GM18526 (cell line): ENCODE measurements around the gene GADL1.

Experiments
- POLR2A ChIP-seq: IDR thresholded peaks from 3 replicates; pipeline ENCODE4 v1.6.1; 2011; ENCODE audit not compliant: insufficient read length; ENCODE audit errors: extremely low read depth

Gene GADL1

DNA sequence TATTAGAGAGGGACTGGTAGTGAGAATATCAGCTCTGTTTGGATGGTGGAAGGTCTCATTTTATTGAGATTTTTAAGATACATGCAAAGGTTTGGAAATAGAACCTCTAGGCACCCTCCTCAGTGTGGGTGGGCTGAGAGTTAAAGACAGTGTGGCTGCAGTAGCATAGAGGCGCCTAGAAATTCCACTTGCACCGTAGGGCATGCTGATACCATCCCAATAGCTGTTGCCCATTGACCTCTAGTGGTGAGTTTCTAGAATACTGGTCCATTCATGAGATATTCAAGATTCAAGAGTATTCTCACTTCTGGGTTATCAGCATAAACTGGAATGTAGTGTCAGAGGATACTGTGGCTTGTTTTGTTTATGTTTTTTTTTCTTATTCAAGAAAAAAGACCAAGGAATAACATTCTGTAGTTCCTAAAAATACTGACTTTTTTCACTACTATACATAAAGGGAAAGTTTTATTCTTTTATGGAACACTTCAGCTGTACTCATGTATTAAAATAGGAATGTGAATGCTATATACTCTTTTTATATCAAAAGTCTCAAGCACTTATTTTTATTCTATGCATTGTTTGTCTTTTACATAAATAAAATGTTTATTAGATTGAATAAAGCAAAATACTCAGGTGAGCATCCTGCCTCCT lies 200.9 kb downstream of the GADL1 start:
- no peak for TF ChIP-seq POLR2A

DNA sequence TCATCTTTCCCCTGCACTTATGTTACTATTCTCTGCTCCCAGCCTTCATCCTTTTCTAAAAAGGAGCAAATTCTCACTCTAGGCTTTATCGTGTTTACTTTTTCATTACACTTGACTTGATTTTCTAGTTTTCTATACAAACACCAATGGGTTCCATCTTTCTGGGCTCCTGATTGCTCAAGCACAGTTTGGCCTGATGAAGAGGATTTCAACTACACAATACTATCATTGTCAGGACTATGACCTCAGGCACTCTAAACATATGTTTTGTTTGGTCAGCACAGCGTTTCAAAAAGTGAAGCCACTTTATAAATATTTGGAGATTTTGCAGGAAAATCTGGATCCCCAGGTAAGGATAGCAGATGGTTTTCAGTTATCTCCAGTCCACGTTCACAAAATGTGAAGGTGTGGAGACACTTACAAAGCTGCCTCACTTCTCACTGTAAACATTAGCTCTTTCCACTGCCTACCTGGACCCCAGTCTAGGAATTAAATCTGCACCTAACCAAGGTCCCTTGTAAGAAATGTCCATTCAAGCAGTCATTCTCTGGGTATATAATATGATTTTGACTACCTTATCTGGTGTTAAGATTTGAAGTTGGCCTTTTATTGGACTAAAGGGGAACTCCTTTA lies 201.8 kb downstream of the GADL1 start:
- no peak for TF ChIP-seq POLR2A

DNA sequence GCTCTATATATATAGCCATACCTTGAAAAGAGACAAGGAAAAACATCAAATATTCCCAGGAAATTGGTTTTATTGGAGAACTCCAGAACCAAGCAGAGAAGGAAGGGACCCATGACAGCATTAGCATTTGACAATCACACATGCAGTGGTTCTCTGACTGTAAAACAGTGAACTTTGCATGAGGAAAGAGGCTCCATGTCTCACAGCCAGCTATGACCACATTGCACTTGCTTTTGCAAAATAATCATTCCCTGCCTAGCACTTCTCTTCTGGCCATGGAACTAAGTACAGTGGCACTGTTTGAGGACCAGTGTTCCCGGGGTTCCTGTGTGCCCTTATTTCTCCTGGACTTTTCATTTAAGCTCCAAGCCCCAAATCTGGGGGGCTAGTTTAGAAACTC lies 202.5 kb downstream of the GADL1 start:
- TF ChIP-seq POLR2A, result no peak

DNA sequence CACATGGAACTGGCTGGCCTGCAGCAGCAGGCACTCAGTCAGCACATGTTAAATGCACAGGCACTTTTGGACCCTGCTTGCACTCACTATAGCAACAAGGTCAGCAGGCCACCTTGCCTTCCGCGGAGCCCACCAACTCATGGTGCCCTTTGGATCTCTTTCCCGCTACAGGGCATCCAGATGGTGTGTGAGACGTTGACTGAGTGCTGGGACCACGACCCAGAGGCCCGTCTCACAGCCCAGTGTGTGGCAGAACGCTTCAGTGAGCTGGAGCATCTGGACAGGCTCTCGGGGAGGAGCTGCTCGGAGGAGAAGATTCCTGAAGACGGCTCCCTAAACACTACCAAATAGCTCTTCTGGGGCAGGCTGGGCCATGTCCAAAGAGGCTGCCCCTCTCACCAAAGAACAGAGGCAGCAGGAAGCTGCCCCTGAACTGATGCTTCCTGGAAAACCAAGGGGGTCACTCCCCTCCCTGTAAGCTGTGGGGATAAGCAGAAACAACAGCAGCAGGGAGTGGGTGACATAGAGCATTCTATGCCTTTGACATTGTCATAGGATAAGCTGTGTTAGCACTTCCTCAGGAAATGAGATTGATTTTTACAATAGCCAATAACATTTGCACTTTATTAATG lies 203.1 kb downstream of the GADL1 start:
- TF ChIP-seq POLR2A, result no peak

DNA sequence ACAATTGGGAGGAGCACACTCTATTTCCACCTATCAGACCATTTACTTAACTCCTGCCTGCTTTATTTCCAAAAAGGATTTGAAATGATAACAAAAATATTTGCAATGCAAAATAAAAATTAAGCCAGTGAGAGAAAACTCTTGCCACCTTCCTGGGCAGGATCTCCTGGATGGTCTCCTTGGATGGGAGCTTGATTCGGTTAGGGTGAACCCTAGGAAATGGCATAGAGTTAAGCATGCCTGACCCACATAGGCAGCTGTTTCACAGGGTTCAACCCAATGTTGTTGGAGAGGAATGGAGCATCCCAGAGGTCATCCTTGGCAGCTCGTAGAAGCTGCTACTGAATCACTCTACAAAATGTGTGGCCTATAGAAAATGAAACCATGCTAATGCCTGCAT lies 204.3 kb downstream of the GADL1 start:
- TF ChIP-seq POLR2A, result no peak

DNA sequence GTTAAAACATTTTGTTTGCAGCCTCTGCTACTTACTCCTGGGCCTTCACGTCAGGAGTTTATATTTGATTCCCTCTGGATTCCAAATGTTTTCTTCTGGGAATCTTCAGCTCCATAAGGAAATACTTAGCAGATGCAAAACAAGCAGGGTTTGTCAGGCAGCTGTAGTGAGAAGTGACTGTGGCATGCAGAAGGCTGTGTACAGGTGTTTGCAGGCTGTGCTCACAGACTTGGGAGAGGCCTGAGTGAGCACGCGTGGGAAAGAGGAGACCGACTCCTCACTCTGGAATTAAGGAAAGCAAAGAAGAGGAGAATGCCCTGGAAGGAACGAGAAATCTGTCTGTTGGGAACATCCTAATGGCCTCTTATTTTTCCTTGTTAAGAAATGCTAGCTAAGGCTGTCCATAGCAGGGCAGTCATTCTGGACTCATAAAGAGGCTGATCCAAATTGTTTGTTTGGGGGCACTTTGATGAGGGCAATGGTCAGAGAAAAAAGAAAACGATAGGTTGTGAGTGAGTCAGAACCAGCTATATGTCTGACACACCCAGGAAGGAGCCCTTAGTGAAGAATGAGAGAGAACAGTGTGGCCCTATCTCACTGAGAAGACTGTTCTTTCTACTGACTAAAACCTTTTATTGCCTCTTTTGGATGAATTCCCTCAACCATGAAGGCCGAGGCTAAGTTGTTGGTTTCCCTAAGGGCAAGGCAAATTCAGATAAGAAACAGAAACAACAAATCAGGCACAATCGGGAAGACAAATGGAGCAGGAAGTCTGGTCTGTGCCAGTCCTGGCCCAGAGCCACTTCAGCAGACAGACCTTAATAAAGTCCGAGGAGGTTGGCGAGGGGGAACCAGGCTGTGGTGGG lies 205.5 kb downstream of the GADL1 start:
- no peak for TF ChIP-seq POLR2A

DNA sequence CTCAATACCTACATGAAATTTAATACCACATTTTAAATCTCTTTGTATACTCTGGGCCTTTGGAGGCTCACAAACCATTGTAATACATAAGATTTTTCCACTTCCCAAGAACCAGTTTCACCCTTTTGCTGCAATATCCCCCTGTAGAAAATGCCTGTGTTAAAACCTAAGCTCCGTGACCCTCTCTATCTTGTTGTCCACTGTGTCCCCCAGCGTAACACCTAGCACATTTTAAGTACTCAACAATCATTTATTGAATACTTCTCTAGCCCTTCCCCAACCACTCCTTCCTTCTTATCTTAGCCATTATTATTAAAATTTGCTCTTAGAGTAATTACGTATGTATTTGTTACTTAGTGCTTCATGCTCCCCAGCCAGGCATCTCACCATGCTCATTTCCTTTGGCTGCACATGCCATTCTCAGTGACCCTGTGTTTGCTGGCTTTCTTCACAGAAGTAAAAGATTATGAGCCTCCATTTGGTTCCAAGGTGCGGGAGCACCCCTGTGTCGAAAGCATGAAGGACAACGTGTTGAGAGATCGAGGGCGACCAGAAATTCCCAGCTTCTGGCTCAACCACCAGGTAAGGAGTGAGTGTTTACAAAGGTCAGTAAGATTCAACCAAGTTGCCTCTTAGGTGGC lies 206.4 kb downstream of the GADL1 start:
- no peak for TF ChIP-seq POLR2A

- TF ChIP-seq POLR2A, result no peak
These were observed 207.7 kb downstream of the GADL1 start for GRCh38 chr3:30686799-30687198.

GRCh38 chr3:30686176-30686575 lies 208.3 kb downstream of the GADL1 start:
- TF ChIP-seq POLR2A, result no peak

- TF ChIP-seq POLR2A, result no peak
These were observed 209.2 kb downstream of the GADL1 start for GRCh38 chr3:30685267-30685667.

DNA sequence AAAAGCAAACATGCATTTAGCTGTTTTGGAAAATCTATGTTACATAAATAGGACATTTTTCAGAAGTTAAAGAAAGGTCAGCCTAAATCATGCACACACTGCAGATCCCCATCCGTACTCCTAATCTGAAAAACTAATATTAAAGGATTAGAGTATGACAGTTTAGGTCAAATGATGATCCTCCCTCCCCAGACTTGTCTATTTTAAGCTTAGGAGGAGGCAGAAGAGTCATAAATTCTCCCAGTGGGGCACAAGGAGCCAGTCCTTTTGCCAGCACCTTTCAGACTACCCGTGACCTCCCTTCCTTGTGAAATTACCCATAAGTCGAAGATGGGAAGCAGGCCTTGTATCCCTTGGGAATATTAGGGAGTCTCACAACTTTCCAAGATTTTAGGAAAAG lies 210.1 kb downstream of the GADL1 start:
- TF ChIP-seq POLR2A, result no peak

DNA sequence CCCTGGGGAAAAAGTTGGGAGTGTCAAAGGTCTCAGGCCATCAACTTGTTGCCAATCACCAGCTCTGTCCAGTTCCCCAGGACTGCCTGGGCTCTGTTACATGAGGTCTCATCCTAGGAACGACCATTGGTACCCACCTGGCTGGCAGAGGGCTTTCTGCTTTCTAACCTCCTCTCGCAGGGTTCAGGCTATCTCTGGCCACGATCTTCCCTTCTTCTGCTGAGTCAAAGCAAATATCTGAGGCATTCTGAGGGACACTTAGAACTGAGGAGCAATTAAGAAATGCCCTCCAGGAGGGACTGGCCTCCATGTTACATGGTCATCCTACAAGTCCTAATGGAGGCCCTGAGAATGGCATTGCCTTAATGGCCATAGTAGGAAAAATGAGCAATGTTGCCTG lies 210.7 kb downstream of the GADL1 start:
- TF ChIP-seq POLR2A, result no peak

DNA sequence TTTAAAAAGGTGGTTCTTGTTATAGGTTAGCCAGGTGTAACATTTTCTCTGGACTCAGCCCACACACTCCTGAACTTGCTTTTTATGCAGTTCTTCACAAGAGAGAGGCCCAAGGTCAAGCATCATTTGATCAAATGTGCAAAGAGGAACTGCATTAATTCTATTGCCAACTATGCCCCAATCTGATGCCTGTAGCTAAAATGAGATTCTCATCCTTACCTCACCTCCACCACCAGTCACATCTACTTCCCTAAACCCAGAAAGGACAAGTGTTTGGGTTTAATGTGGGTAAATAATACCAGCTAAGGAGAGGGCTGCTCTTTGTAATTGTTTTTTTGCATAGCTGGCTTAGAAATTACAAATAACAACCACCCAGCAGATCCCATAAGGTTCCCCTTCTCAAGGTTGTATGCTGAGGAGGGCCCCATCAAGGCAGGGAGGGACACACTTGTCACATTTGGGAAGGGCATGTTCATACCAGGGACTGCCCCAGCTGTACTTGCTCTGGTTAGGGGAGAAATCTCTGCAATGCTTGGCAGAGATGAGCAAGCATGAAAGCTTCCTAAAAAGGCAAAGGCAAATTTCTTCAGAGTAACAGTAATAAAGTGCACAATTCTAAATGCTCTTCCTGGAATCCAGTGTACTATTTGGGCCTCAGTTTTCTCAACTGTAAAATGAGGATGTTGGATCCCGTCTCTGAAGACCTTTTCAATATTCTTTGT lies 211.9 kb downstream of the GADL1 start:
- TF ChIP-seq POLR2A, result no peak

GRCh38 chr3:30681649-30682211 lies 212.7 kb downstream of the GADL1 start:
- TF ChIP-seq POLR2A, result no peak
